HG03457 (cell line): ENCODE measurements around the gene LMO4.

ENCODE experiments used
- ATAC-seq: cut with Tn5 transposase; IDR thresholded peaks from one replicate; pipeline ENCODE4 v1.9.1; 2021; ENCODE audit warnings: moderate number of reproducible peaks; ENCODE audit not compliant: unreplicated experiment

Gene LMO4

GRCh38 chr1:87327376-87328271 lies 1.1 kb upstream of the LMO4 start:
- ATAC-seq = no peak

GRCh38 chr1:87329051-87329525 lies 408 bp downstream of the LMO4 start:
- no peak for ATAC-seq

- no peak for ATAC-seq
Observed at GRCh38 chr1:87329526-87330056, 911 bp downstream of the LMO4 start.

GRCh38 chr1:87330057-87330884 lies 1.6 kb downstream of the LMO4 start:
- no peak for ATAC-seq

- no peak for ATAC-seq
Observed at GRCh38 chr1:87330885-87331364, 2.2 kb downstream of the LMO4 start.

GRCh38 chr1:87331365-87332241 lies 2.9 kb downstream of the LMO4 start:
- ATAC-seq = no peak

GRCh38 chr1:87333692-87334347 lies 5.1 kb downstream of the LMO4 start:
- no peak for ATAC-seq

GRCh38 chr1:87334351-87335174 lies 5.9 kb downstream of the LMO4 start:
- no peak for ATAC-seq

- peak; percentile 38 for ATAC-seq
Observed at GRCh38 chr1:87335175-87335884, 6.7 kb downstream of the LMO4 start.

- no peak for ATAC-seq
Observed at GRCh38 chr1:87336623-87337067, 8.0 kb downstream of the LMO4 start.

GRCh38 chr1:87337606-87338005 lies 8.9 kb downstream of the LMO4 start:
- no peak for ATAC-seq

GRCh38 chr1:87338566-87338965 lies 9.9 kb downstream of the LMO4 start:
- ATAC-seq = no peak

GRCh38 chr1:87344231-87344630 lies 15.6 kb downstream of the LMO4 start:
- ATAC-seq = no peak

- no peak for ATAC-seq
Observed at GRCh38 chr1:87346130-87346814, 17.6 kb downstream of the LMO4 start.

- ATAC-seq = no peak
Observed at GRCh38 chr1:87348341-87349019, 19.8 kb downstream of the LMO4 start.

GRCh38 chr1:87349036-87349435 lies 20.4 kb downstream of the LMO4 start:
- ATAC-seq = no peak

- ATAC-seq = no peak
Observed at GRCh38 chr1:87355894-87356293, 27.2 kb downstream of the LMO4 start.
